A549 (cell line): ENCODE results near the gene ZBTB16.

ENCODE experiments used
- CHD2 ChIP-seq: fragments of 150-350 bp; IDR thresholded peaks from 2 replicates; pipeline ENCODE4 v1.6.1; 2014; ENCODE audit warnings: low read length; ENCODE audit not compliant: partially characterized antibody
- CTCF ChIP-seq: fragments of >200 bp; sonication (Bioruptor Twin); formaldehyde crosslinking; IDR thresholded peaks from 3 replicates; pipeline ENCODE4 v1.5.1; 2016
- ELK1 ChIP-seq: fragments of 150-350 bp; IDR thresholded peaks from 2 replicates; pipeline ENCODE4 v1.6.1; 2014; ENCODE audit warnings: low read depth, mild to moderate bottlenecking, low read length
- ESRRA ChIP-seq: fragments of 150-350 bp; IDR thresholded peaks from 2 replicates; pipeline ENCODE4 v1.6.1; 2014; ENCODE audit warnings: mild to moderate bottlenecking, low read length, borderline replicate concordance
- JUN ChIP-seq, 2 experiments: fragments of >200 bp; sonication (Bioruptor Twin); formaldehyde crosslinking; IDR thresholded peaks; 2 replicates in 1 of 2; 3 replicates in 1 of 2; pipeline ENCODE4 v1.6.1; 2016 to 2017
- MYC ChIP-seq: IDR thresholded peaks from 2 replicates; pipeline ENCODE4 v1.6.1; 2012; ENCODE audit warnings: mild to moderate bottlenecking, inconsistent platforms, low read length, improper control_type of control experiment, borderline replicate concordance
- POLR2AphosphoS2 ChIP-seq: conservative IDR thresholded peaks from 2 replicates; pipeline ENCODE4 v1.6.1; 2012; ENCODE audit warnings: low read length, improper control_type of control experiment, inconsistent platforms
- SREBF2 ChIP-seq: fragments of 450-650 bp; IDR thresholded peaks from 2 replicates; pipeline ENCODE4 v1.6.1; 2014; ENCODE audit warnings: mild to moderate bottlenecking, moderate library complexity
- USF2 ChIP-seq: fragments of 450-650 bp; IDR thresholded peaks from 2 replicates; pipeline ENCODE4 v1.6.1; 2014; ENCODE audit warnings: antibody characterized with exemption

GRCh38 chr11:114157476-114158050 lies 98.1 kb downstream of the ZBTB16 start:
- TF ChIP-seq CTCF = no peak
- no peak for TF ChIP-seq CHD2
- no peak for TF ChIP-seq ESRRA
- TF ChIP-seq JUN (IDR thresholded peaks at IDR 0.05) = no peak
- no peak for TF ChIP-seq MYC
- TF ChIP-seq POLR2AphosphoS2 = no peak
- no peak for TF ChIP-seq SREBF2
- no peak for TF ChIP-seq USF2
- TF ChIP-seq ELK1 = no peak
